IPS DF 4.7 (cell line): ENCODE measurements around the gene GDF15.
"Not testable (repeated sequence)": the region's sequence is repeated elsewhere in the genome, so short reads cannot be mapped to it uniquely, and the experiment has no call there.

ENCODE experiments used
- DNase-seq: peaks from one replicate; pipeline ENCODE4 v3.0.0-alpha.2; 2013; ENCODE audit warnings: low spot score; ENCODE audit errors: extremely low read depth

Gene GDF15

DNA sequence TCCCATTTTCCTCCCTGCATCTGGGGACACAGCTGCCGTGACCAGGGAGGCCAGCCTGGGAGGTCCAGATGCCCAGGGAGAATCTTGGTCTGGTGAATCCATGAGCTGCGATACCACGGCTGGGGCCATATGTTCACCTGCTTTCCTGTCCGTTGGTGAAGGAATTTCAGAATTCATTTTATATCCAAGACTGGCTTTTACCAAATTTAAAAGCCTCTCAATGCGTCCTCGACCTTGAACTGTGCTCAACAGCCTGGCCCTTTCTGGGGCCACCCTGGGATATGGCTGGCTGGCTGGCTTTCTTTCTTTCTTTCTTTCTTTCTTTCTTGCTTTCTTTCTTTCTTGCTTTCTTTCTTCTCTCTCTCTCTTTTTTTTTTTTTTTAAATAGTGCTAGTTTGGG lies 22.2 kb upstream of the GDF15 start:
- no peak for DNase-seq

DNA sequence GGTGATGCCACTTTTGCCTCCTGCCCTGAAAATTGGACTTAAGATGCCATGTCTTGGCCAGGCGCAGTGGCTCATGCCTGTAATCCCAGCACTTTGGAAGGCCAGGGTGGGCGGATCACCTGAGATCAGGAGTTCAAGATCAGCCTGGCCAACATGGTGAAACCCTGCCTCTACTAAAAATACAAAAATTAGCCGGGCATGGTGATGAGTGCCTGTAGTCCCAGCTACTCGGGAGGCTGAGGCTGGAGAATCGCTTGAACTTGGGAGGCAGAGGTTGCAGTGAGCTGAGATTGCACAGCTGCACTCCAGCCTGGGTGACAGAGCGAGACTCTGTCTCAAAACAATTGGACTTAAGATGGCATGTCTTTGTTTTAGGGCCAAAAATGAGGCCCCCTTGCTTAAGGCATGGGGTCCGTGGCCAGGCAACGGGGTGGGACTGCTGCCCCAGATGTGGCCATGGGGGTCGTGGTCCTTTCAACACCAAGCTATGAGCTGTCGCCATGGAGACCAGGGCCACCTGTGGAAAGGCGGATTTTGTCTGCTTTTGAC lies 21.6 kb upstream of the GDF15 start:
- DNase-seq = not testable (repeated sequence)

DNA sequence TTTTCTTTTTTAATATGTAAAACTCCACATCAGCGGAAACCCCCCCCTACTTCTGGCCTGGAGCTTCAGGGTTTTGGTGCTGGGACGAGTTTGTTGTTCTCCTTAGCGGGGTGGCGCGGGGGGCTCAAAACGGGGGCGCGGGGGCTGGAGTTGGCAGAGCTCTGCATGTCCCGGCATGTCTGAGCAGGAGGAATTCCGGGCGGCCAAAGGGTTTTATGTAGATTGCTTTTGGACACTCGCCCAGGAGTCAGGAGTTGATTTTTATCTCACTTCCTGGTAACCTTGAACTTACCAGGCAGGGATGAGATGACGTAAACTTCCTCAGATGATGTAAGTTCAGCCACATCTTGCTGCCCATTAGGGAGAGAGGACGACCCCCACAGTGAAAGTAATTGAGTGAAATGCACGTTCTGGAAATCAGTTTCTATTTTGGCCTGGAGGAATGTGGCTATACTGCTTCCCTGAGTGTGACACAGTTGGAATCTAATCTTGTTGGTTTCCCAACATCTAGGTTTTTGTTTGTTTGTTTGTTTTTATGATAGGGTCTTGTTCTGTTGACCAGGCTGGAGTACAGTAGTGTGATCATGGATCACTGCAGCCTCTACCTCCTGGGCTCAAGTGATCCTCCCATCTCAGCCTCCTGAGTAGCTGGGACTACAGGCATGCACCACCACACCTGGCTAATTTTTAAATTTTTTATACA lies 21.0 kb upstream of the GDF15 start:
- DNase-seq = no peak

DNA sequence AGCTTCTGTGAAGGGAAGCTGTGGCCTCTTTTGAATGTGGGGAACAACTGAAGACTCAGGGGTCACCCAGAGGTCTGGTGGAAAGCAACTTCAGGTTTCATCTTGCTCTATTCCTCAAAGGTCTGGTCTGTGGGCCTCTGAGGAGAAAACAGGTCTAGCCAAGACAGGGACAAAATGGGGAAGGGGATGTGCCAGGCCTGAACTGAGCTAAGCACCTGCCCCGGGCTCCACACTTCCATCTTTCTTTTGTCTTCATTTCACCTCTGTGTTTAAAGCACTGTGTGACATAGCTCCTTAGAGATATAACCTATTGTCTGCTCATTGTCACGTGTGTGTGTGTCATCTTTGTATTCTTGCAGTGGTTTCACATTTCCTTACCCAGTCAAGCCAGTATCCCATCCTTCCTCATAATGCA lies 19.9 kb upstream of the GDF15 start:
- DNase-seq = no peak

DNA sequence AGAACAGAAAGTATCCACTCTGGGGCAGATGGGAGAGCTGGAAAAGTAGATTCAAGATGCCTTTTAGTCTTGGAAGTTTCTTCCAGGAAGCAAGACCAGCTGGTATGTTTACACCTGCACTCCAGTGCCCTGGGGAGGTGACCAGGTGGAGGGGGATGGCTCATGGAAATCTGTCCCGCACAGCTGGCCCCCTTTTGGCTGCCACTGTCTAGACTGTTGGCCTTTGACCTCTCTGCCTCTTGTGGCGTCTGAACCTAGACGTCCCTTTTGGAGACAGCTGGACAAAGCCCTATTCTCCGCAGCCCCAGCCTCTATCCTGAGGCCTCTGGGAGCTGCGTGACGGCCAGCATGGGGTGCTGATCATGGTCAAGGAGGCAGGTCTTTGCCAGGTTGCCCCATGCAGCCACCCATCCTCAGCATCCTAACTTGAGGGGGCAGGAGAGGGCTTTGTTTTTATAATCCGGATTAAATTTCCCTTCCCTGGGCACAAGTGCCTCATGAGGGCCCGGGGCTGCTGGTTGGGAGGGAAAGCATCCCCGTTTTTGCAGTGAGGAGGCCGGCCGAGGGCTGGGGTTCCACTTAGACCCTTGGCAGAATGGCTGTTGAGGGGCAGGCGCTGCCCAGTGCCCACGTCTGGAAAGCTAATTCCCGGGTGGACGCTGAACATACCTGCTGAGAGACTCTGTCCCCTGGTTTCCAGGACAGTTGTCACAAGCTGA lies 17.3 kb upstream of the GDF15 start:
- no peak for DNase-seq

DNA sequence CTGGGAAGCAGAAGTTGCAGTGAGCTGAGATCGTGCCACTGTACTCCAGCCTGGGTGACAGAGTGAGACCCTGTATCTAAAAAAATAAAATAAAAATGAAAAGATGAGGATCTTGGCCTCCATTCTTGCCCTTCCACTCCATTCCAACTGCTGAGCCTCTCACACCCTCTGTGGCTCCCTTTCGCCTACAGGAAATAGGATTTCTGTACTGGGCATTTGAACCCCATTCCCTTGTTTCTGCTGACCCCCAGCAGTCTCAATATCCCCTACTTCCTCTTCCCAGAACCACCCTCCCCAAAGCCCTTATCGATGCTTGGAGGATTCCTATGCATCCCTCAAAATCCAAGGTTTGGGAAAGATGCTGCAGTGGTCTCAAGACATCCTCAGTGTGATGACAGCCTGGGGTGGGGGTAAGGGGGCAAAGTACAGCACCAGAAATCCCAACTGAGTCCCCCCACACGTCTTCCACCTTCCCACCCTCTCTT lies 12.5 kb upstream of the GDF15 start:
- no peak for DNase-seq

DNA sequence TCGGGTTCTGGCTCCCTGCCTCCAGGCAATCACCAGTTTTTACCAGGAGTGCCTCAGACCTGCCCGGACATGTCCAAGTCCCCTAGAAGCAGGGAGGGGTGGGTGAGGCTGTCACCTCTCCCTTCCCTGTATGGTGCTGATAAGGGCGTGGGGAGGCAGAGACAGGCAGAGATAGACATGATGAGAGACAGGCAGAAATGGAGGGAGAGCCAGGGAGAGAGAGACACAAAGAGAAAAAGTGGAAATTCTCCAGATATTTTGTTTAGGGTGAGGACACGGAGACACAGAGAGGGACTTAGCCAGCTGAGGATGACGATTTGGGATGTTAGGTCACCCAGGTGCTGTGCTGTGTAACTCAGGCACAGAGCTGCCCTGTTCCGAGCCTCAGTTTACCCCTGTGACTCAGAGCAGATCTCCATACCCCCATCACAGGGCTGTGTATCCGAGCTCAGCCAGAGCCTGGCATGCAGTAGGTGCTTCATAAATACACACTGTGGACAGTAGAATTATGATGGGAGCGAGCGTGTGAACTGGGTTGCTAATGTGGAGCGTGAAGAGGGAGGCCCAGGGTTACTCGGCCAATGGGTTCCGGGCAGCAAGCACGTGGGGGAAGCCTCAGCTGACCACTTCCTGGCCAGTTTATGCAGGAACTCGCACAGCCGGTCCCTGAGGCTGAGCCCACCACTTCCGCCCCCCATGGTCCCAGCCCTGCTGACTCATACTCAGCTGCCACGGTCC lies 11.9 kb upstream of the GDF15 start:
- DNase-seq = peak; percentile 87

DNA sequence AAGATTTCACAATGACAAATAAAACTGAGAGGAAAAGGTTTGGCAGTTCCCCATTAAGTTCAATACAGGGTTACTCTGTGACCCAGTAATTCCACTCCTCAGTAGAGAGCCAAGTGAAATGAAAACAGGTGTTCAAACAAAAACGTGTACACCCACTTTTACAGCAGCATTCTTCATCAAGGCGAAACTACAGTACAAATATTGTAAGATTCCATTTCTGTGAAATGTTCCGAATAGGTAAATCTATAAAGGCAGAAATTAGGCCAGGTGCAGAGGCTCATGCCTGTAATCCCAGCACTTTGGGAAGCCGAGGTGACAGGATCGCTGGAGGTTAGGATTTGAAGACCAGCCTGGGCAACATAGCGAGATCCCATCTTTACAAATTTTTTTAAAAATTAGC lies 8.9 kb upstream of the GDF15 start:
- DNase-seq = no peak

DNA sequence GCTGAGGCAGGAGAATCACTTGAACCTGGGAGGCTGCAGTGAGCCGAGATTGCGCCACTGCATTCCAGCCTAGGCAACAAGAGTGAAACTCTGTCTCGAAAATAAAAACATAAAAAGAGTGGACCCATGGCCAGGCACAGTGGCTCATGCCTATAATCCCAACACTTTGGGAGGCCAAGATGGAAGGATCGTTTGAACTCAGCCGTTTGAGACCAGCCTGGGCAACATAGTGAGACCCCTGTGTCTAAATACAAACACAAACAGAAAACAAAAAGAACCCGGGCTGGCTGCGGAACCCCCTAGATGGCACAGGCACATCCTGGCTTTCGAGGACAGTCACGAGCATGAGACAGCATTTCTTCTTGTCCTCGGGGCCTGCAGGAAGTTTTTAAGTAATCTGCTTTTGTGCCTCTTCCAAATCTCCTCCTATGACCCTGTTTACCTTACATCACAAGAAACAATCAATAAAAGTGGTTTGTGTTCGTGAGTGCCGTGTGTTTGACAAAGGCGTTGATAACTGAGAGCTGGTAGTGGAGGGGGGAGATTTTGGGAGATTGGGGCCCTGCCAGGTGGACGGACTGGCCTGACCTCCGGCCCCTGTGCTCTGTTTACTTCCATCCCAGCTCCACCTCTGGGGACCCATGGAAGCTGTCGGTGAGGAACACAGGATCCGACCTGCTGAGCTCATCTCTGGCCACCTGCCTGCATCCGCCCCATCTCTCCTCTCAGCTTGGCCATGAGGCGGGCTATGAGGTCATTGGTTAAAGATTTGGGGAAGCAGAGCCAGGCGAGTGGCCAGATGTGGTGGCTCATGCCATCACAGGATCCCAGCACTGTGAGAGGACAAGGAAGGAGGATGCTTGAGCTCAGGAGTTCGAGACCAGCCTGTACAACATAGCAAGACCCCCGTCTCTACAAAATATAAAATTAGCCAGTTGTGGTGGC lies 5.9 kb upstream of the GDF15 start:
- DNase-seq = no peak

DNA sequence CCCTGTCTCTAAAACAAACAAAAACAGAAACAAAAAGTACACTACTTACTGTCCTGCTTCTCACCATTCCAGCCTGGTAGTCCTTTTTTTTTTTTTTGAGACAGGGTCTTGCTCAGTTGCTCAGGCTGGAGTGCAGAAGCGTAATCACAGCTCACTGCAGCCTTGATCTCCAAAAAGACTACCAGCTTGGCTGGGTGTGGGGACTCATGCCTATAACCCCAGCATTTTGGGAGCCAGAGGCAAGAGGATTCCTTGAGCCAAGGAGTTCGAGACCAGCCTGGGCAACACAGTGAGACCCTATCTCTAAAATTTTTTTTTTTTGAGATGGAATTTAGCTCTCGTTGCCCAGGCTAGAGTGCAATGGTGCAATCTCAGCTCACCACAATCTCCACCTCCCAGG lies 5.1 kb upstream of the GDF15 start:
- no peak for DNase-seq

DNA sequence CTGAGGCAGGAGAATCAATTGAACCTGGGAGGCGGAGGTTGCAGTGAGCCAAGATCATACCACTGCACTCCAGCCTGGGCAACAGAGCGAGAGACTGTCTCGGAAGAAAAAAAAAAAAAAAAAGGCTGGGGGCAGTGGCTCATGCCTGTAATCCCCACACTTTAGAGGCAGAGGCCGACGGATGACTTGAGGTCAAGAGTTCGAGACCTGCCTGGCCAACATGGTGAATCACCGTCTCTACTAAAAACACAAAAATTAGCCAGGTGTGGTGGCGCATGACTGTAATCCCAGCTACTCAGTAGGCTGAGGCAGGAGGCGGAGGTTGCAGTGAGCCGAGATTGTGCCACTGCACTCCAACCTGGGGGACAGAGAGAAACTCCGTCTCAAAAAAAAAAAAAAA lies 2.3 kb upstream of the GDF15 start:
- DNase-seq = not testable (repeated sequence)

DNA sequence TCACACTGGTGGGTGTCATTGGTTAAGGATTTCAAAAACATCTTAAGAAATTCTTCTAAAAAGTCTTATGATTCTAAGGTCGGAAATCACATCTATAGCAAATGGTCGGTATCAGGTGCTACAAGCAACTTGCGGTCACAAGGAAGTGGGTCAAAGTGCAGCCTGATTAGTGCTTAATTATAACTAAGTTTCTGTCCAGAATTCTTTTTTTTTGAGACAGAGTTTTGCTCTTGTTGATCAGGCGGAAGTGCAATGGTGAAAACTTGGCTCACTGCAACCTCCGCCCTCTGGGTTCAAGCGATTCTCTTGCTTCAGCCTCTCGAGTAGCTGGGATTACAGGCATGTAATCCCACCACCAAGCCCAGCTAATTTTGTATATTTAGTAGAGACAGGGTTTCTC lies 1.2 kb upstream of the GDF15 start:
- no peak for DNase-seq

DNA sequence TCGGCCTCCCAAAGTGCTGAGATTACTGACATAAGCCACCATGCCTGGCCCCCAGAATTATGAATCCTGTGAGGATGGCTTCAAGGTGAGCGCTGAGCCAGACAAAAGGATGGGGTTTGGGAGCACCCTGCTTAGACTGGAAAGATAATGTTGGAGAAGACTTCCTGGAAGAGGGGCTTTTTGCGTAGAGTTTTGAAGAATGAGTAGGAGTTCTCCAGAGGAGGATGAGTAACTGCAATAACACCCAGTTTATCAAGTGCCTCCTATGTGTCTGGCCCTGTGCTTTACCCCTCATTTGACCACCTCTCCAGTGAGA lies 641 bp upstream of the GDF15 start:
- no peak for DNase-seq

DNA sequence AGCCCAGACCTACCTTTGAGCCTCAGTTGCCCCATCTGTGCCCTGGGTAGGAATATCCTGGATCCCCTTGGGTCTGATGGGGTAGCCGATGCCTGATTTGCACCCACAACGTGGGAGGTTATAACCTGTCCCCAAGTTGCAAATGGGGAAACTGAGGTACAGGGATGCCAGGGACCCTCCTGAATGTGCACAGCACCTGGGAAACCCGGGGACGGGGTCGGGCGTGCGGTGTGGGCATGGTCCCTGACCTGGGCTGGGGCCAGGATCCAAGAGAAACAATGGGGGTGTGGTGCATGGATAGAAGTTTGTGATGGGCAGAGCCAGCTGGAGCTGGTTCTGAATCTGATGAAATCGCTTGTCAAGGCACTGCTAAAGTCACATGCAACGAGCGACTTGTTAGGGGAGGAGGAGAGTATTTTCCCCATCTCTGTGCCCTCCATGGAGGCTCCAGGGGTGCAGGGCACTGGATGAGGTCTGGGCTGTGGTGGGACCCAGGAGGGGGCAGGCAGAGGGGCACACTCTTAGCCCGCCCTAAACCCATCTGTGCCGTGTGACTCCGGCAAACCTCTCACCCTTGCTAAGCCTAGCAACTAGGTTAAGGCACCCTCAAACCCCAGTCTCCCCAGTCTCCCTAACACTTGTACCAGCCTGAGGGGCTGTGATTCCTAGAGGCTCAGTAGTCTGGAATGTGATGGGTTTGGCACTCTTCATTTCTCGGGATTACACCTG lies 749 bp downstream of the GDF15 start:
- DNase-seq = no peak

DNA sequence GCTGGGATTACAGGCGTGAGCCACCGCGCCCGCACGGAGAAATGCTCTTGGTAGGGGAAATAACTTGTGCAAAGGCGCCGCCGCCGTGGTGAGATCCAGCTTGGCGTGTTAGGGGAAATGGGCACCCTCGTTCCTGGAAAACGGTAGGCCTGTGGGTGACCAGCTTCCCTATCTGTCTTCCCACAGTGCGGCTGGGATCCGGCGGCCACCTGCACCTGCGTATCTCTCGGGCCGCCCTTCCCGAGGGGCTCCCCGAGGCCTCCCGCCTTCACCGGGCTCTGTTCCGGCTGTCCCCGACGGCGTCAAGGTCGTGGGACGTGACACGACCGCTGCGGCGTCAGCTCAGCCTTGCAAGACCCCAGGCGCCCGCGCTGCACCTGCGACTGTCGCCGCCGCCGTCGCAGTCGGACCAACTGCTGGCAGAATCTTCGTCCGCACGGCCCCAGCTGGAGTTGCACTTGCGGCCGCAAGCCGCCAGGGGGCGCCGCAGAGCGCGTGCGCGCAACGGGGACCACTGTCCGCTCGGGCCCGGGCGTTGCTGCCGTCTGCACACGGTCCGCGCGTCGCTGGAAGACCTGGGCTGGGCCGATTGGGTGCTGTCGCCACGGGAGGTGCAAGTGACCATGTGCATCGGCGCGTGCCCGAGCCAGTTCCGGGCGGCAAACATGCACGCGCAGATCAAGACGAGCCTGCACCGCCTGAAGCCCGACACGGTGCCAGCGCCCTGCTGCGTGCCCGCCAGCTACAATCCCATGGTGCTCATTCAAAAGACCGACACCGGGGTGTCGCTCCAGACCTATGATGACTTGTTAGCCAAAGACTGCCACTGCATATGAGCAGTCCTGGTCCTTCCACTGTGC lies 2.4 kb downstream of the GDF15 start:
- no peak for DNase-seq

DNA sequence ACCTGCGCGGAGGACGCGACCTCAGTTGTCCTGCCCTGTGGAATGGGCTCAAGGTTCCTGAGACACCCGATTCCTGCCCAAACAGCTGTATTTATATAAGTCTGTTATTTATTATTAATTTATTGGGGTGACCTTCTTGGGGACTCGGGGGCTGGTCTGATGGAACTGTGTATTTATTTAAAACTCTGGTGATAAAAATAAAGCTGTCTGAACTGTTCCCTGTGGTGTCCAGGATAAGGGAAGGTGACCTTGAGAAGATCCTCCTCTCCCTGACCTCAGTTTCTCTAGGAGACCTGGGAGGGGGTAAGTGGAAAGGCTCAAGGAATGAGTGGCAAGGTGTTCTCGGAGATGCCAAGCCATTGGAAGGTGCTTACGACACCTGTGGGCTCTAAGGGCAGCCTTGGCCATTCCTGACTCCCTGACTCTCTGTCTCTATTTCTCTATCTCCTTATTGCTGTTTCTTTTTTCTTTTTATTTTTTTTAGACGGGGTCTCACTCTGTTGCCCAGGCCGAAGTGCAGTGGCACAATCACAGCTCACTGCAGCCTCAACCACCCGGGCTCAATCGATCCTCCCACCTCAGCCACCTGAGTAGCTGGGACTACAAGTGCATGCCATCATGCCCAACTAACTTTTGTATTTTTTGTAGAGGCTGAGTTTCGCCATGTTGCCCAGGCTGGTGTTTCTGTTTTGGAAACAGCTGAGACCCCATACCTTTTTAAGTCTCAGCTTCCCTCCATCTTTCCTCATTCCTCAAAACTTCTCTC lies 3.2 kb downstream of the GDF15 start:
- no peak for DNase-seq

DNA sequence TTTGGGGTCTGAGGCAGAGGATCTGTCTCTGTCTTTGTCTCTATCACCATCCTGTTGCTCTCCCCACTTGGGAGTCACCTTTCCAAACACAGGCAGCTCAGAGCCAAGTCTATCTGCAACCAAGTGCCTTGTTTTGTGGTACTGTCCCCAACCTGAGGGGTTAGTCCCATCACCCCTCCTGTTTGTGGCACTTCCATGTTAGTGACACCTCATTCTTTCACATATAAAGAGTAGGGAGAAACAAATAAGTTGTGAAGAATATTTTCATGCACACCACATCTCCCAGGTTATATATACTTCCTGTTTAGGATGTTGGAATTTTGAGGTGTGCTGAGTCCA lies 3.7 kb downstream of the GDF15 start:
- DNase-seq = no peak

DNA sequence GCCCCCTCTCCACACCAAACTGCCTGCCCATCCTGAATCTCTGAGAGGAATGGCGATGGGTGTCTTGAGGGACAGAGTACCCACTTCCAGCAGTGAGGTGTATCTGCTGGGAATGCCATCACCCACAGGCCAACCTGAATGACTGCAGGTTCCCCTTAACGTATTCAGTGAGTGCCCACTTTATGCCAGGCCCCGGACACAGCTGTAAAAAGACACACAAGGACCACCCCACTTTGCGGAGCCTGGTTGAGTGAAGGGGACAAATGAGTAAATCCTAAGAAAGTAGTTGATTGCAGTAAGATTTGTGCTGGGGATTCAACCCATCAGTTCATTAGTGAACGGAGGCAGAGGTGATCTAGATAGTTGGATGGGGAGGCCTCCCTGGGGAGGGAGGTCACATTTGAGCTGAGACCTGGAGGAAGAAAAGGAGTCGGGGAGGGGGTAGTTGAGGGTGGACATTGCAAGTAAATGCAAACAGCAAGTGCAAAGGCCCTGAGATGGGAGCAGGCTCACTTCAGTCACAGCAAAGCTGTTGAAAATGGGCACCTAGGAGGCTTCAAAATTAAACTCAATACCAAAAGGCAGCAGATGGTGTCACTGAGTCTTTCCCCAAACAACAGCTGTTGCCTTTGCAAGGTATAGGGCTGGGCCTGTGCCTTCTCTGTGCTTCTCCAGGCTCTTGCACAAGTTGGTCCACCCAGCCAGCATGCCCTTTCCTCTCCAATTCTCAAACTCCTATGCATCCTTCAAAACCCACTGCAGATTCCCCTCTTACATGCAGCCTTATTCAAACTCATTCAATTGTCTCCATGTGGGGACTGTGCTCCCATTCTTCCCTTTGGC lies 4.3 kb downstream of the GDF15 start:
- DNase-seq = no peak
